ENCODE results near the gene GGTLC2.

GRCh38 chr22:22618448-22618847 lies 26.0 kb upstream of the GGTLC2 start:
- TF ChIP-seq CTCF (IDR thresholded peaks at IDR 0.05; ENCODE audit: low read length) (no peak), EZH2 (optimal IDR thresholded peaks at IDR 0.05; ENCODE audit: low read depth, low read length) (no peak)

All from MM.1S (cell line).